Measurements from ENCODE around the gene PSMB3.

PSMB3 gene

DNA sequence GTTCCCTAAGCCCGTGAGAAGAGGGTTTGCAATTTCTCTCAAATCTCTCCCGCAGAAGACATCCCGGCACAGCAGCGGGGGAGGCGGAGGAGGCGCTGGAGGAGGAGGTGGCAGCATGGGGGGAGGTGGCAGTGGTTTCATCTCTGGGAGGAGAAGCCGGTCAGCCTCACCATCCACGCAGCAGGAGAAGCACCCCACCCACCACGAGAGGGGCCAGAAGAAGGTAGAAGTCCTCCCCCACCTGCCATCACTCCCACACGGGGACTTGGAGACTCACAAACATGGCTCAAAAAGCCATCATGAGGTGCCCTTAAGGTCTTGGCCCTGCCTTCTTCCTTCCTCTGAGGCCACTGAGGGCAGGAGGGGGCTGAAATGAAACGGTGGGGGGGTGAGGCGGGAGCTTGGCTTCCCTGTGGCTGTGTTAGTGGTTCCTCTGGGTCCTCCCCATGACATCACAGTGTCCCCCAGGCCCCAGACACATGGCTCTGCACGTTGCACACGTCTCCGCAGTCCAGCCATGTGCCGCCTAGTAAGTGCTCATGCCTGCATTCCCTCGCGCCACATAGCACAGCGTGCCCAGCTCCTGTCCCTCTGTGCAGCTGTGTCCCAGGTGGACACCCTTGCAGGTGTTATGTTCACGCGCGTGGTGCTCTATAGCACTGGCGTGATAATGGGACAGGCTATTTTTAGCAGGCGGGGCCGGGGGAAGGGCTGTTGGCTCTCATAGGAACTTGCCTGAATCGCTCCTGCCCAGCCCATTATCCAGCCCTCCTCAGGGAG lies 40.6 kb upstream of the PSMB3 start:
- no peak for TF ChIP-seq CTCF (conservative IDR thresholded peaks at IDR 0.05)
- no peak overlapping the region for H3K27ac ChIP-seq

- TF ChIP-seq CTCF (conservative IDR thresholded peaks at IDR 0.05) = no peak
Measured at GRCh38 chr17:38712593-38712992, 39.9 kb upstream of the PSMB3 start.

DNA sequence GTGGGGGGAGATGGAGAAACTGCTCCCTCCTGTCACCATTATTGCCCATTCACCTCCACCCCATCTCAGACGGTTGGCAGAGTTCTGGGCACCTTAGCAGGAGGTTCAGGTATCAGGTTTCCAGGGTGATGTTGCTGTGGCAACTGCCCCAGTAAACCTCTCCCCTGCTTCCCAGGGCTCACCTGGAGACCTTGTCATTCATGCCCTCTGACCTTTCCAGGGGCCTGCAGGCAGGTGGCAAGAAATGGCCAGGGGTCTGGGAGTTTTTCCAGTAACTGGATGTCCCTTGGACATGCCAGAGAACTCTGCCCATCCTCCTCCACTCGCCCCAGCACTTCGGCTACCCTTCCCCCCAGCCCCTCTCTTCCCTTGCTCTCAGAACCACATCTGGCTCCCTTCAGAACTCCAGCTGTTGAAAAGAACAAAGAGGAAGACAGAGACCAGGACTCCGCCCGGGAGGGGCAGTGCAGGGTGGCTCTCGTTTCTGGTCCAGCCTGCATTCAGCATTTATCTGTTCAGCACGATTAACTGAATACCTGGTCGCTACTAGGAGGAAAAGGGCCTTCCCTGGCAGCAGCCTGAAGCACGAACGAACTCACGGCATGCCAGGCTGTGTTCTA lies 39.0 kb upstream of the PSMB3 start:
- H3K27ac ChIP-seq = no peak overlapping the region

More at GRCh38 chr17:38712593-38712992, 39.9 kb upstream of the PSMB3 start:
- no peak overlapping the region for H3K27ac ChIP-seq

DNA sequence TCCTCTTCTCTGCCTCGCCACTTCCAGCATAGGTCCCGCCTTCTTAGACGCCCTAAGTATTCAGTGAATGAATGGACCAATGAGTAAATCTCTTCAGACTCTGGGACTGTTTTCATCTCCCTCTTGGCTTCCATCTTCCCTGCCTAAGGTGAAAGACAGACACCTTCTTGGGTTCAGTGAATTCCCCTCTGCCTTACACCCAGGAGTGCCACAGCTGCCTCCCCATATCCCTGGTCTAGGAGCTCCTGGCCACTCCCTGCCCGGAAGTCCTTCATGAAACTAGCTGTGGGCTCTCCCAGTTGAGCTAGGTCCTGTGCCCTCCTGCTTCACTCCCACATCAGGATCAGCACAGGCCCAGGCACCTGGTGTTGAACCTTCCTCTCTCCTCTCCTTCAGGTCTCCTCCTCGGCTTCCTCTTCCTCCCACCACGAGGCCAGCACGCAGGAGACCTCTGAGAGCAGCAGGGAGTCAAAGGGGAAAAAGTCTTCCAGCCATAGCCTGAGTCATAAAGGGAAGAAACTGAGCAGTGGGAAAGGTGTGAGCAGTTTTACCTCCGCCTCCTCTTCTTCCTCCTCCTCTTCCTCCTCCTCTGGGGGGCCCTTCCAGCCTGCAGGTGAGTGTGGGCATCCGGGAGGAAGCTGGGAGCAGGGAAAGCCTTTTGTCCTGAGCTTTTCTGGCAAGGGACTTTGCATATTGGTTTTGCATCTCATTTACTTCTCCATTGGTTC lies 37.2 kb upstream of the PSMB3 start:
- TF ChIP-seq CTCF (conservative IDR thresholded peaks at IDR 0.05) = no peak

More for the DNA sequence above, 39.0 kb upstream of the PSMB3 start:
- TF ChIP-seq CTCF (conservative IDR thresholded peaks at IDR 0.05) = no peak

DNA sequence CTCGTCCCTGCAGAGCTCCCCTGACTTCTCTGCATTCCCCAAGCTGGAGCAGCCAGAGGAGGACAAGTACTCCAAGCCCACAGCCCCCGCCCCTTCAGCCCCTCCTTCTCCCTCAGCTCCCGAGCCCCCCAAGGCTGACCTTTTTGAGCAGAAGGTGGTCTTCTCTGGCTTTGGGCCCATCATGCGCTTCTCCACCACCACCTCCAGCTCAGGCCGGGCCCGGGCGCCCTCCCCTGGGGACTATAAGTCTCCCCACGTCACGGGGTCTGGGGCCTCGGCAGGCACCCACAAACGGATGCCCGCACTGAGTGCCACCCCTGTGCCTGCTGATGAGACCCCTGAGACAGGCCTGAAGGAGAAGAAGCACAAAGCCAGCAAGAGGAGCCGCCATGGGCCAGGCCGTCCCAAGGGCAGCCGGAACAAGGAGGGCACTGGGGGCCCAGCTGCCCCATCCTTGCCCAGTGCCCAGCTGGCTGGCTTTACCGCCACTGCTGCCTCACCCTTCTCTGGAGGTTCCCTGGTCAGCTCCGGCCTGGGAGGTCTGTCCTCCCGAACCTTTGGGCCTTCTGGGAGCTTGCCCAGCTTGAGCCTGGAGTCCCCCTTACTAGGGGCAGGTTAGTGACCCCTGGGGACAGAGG lies 36.1 kb upstream of the PSMB3 start:
- no peak for TF ChIP-seq CTCF (conservative IDR thresholded peaks at IDR 0.05)
- no peak overlapping the region for H3K27ac ChIP-seq

More for the DNA sequence above, 37.2 kb upstream of the PSMB3 start:
- H3K27ac ChIP-seq = no peak overlapping the region

DNA sequence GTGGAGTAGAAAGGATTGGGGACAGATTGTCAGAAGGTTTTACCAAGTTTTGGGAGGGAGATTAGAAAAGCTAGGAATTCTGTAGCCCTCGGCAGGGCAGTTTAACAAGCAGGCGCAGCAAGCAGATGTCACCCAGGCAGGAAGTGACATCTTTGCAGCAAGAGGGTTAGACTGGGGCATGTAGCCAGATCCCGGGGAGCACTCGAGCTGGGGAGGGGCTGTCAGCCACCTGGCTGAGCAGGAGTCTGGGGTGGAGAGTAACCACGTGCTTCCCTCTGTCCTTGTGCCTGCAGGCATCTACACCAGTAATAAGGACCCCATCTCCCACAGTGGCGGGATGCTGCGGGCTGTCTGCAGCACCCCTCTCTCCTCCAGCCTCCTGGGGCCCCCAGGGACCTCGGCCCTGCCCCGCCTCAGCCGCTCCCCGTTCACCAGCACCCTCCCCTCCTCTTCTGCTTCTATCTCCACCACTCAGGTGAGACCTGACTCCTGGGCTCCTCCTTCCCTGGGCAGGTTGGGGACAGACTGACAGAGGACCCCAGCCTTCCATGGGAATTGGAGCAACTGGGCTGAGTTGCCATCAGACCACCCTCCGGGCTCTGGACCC lies 35.3 kb upstream of the PSMB3 start:
- H3K27ac ChIP-seq = no peak overlapping the region

More for the DNA sequence above, 35.3 kb upstream of the PSMB3 start:
- TF ChIP-seq CTCF (conservative IDR thresholded peaks at IDR 0.05) = no peak
